Right lobe of liver (tissue), 6 donors: ENCODE measurements around the gene TYRO3. TPM values are rescaled to one million over a fixed set of nuclear protein-coding genes. Genes with fewer than 3 reads are reported as not detected.

Experiments
- ATAC-seq, 4 donors: fragments of 200-7000 bp; cut with Tn5 transposase; one replicate each; pipeline ENCODE4 v1.9.1; 2020; ENCODE audit warnings: mild to moderate bottlenecking in 4 of 4, moderate library complexity in 4 of 4
- DNase-seq, 3 donors: peaks; one replicate each; pipeline ENCODE4 v3.0.0-alpha.2; 2020
- H3K27ac ChIP-seq, 3 donors: fragments of 200-600 bp; one replicate each; pipeline ENCODE4 v1.8.0; 2022
- H3K27me3 ChIP-seq, 2 donors: fragments of 200-600 bp; one replicate each; pipeline ENCODE4 v1.8.0; 2022
- H3K36me3 ChIP-seq, 4 donors: fragments of 200-600 bp; sonication (generic) in 1 of 4; one replicate each; pipeline versions ENCODE4 v1.5.1 to v1.8.0; 2017 to 2022; ENCODE audit warnings: control low read depth in 1 of 4
- H3K4me1 ChIP-seq, 4 donors: fragments of 200-600 bp; sonication (generic) in 1 of 4; one replicate each; pipeline versions ENCODE4 v1.5.1 to v1.8.0; 2017 to 2022; ENCODE audit warnings: control low read depth in 1 of 4
- H3K4me3 ChIP-seq, 3 donors: fragments of 200-600 bp; one replicate each; pipeline ENCODE4 v1.8.0; 2022
- H3K9me3 ChIP-seq, 4 donors: fragments of 200-600 bp; sonication (generic) in 1 of 4; one replicate each; pipeline versions ENCODE4 v1.5.1 to v1.8.0; 2017 to 2022; ENCODE audit warnings: control low read depth in 1 of 4
- CTCF ChIP-seq, 4 donors: fragments of 200-600 bp in 3 of 4; fragments of 450-650 bp in 1 of 4; IDR thresholded peaks; one replicate each; pipeline versions ENCODE4 v1.5.1 to v1.8.0; 2016 to 2022; ENCODE audit warnings: antibody characterized with exemption in 4 of 4, mild to moderate bottlenecking in 2 of 4
- POLR2A ChIP-seq: fragments of 450-650 bp; IDR thresholded peaks from one replicate; pipeline ENCODE4 v1.6.1; 2017; ENCODE audit warnings: antibody characterized with exemption, mild to moderate bottlenecking
- WGBS: methylation state at CpG from one replicate; pipeline ENCODE4 v1.1.6; 2018; ENCODE audit warnings: low coverage, low lambda C conversion rate; ENCODE audit not compliant: insufficient coverage; ENCODE audit errors: missing lambda C conversion rate; 5-methylcytosine and 5-hydroxymethylcytosine counted together
- intact Hi-C, 2 donors: fragments of 100-400 bp; cut with DNase I; formaldehyde crosslinking; loops; one replicate each; pipeline versions ENCODE4 v1.11.2 to v1.14.1; 2022
- total RNA-seq, 6 experiments: library from RNA; depleted of rRNA in 2 of 6; stranded (reverse); fragments of >200 nt in 2 of 6; fragmentation: NEBNext Ultra II Directional in 3 of 6; extraction: Animal tissue kit (Norgen Biotek cat#: 25700) in 3 of 6; gene quantifications; one replicate each; pipeline versions ENCODE4 v1.1.0 to v1.2.4, GENCODE V29; 2016 to 2023
- donor health status: DM: no; HTN: yes; CAD: no.
- donor health status: DM: no; HTN: no; CAD: no.
- donor health status: DM: no; HTN: no; CAD: no.
- donor health status: DM: no; HTN: yes; CAD: no.
- donor health status: DM: no; HTN: yes; CAD: no.

The TYRO3 gene
- total RNA-seq, 6 experiments from 2014 or later, result 1.1 to 2.9 (median 1.8) TPM

DNA sequence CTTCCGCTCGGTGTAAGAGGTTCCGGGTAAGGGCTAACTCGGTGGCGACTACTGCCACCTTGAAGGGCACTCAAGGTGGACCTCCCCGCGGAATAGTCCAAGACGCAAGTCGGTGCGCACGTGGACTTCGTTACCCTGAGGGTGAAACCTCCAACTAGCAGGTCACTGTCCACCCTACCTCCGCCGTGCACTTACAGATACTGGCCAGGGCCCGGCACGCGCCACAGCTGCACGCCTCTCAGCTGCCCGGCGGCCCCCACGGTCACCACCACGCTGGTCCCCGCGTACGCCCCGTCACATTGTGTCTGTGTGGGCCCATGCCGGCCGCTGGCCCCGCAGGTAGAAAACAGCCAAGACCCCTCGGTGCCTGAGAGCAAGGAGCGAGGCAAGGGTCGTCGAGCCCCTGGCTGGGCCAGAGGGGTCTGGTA lies 46.5 kb upstream of the TYRO3 start:
- H3K9me3 ChIP-seq, result no peaks in the 10 kb centered on the region
- no peak for DNase-seq
- peak overlapping the region; percentile 20 to 38 (median 33) for H3K4me3 ChIP-seq
- no peaks in the 10 kb centered on the region for H3K36me3 ChIP-seq
- peak in 2 of 4 donors; percentile 3 to 9 for ATAC-seq
- TF ChIP-seq POLR2A (no peak), CTCF (IDR thresholded peaks at IDR 0.05) (no peak)
- WGBS, result 8% methylated on average over 2 of the region's 33 CpGs
- intact Hi-C loops, result no loop called here
- peaks cover 0 to 10% of the 10 kb centered on the region in 2 donors for H3K27me3 ChIP-seq
- H3K4me1 ChIP-seq, result peaks cover 0 to 23% (median 0%) of the 10 kb centered on the region in 4 donors
- no peak overlapping the region for H3K27ac ChIP-seq

DNA sequence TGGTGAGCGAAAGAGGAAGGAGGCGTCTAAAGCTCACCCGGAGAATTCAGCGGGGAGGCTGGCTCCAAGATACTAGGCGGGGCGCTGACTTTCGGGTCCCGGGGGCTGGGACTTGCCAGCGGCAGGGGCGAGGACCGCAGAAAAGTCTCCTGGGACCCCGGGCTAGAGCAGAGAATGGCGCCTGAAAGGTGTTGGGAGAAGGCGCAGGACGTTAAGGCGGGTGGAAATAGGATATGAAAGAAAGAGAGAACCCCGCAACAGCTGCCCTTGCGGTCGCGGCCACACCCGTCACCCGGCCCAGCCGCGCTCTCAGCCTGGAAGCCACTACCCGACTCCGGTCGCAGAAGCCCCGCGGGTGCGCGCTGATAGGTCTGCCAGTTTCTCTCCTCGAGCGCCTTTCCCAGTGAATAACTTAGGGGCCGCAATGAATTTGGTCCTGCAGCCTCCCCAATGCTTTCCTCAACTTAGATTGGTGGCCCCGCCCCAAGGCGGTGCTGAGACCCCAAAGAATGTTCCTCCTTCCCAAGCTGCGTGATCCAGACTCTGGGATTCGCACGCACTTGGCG lies 46.0 kb upstream of the TYRO3 start:
- DNase-seq (no peak), ATAC-seq (peak; percentile 27 to 47 (median 41))
- peaks cover 0 to 10% of the 10 kb centered on the region in 2 donors for H3K27me3 ChIP-seq
- intact Hi-C loops, result no loop called here
- no peaks in the 10 kb centered on the region for H3K9me3 ChIP-seq
- TF ChIP-seq POLR2A (no peak), CTCF (IDR thresholded peaks at IDR 0.05) (no peak)
- peaks cover 0 to 23% (median 0%) of the 10 kb centered on the region in 4 donors for H3K4me1 ChIP-seq
- no peaks in the 10 kb centered on the region for H3K36me3 ChIP-seq
- peak overlapping the region; percentile 20 to 38 (median 33) for H3K4me3 ChIP-seq
- WGBS, result 4% methylated on average over 24 of the region's 40 CpGs
- no peak overlapping the region for H3K27ac ChIP-seq

GRCh38 chr15:41513506-41514227 lies 45.3 kb upstream of the TYRO3 start, which contains the start of gene LTK:
TSS of gene LTK (minus strand) at chr15:41513827. CDS start at chr15:41513709, 118 bp downstream.
- Histone ChIP-seq H3K4me3 (peak within 1 kb of the TSS; percentile 20 to 38 (median 33)), H3K9me3 (no peaks in the 10 kb centered on the region), H3K27ac (no peak within 1 kb of the TSS), H3K36me3 (no peaks in the 10 kb centered on the region), H3K27me3 (peaks cover 0 to 10% of the 10 kb centered on the region in 2 donors), H3K4me1 (peaks cover 0 to 23% (median 0%) of the 10 kb centered on the region in 4 donors)
- 16% methylated on average over 7 of the region's 33 CpGs for WGBS
- DNase-seq (peak in 1 of 3 donors; percentile 56), ATAC-seq (peak; percentile 52 to 69 (median 62))
- TF ChIP-seq POLR2A, result no peak
- no peak for TF ChIP-seq CTCF (IDR thresholded peaks at IDR 0.05)
- intact Hi-C loops, result no loop called here

DNA sequence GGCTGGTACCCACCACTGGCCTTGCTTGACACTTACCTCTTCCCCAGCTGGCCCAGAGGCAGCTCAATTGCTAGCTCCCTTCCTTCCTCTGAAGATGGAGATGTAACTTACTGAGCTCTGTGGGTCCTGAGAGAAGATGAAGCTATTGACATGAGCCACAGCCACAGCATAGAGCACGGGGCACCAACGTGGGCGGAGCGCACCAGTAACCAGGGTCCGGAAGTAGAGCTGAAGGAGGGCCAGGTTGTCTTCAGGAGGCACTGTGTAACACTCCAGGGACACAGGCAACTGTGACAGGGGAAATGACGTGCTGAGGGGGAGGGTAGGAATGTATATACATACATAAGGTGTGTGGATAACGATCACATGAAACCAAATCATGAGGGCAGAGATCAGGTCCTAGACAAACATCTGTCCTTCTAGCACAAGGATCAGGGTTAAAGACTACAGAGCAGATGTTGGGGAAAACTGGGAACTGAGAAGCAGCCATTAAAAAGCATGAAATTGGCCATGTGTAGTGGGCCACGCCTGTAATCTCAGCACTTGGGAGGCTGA lies 41.0 kb upstream of the TYRO3 start:
- 100% methylated on average over 1 of the region's 8 CpGs for WGBS
- no peaks in the 10 kb centered on the region for H3K9me3 ChIP-seq
- peaks cover 0 to 5% (median 0%) of the 10 kb centered on the region in 4 donors for H3K4me1 ChIP-seq
- TF ChIP-seq POLR2A (no peak), CTCF (IDR thresholded peaks at IDR 0.05) (no peak)
- no peak for ATAC-seq
- H3K4me3 ChIP-seq, result no peak overlapping the region
- intact Hi-C loops, result no loop called here
- no peaks in the 10 kb centered on the region for H3K27me3 ChIP-seq
- H3K36me3 ChIP-seq, result no peaks in the 10 kb centered on the region
- H3K27ac ChIP-seq, result no peak overlapping the region
- DNase-seq, result no peak
